GM18861 (cell line): ENCODE data around the gene PRM3.

Experiments
- ATAC-seq: cut with Tn5 transposase; IDR thresholded peaks from one replicate; pipeline ENCODE4 v1.9.1; 2021; ENCODE audit not compliant: unreplicated experiment

The PRM3 gene

DNA sequence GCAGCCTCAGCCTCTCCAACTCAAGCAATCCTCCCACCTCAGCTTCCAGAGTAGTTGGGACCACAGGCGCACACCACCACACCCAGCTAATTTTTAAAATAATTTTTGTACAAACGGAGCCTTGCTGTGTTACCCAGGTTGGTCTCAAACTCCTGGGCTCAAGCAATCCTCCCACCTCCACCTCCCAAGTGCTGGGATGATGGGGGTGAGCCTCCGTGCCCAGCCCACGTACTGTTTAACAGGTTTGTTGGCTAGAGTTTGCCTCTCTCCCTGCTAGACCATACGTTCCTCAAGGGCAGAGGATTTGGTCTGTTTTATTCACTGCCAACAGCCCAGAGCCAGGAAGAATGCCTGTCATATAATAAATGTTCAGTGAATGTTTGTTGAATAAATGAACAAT is 44.0 kb downstream of the PRM3 start:
- no peak for ATAC-seq

DNA sequence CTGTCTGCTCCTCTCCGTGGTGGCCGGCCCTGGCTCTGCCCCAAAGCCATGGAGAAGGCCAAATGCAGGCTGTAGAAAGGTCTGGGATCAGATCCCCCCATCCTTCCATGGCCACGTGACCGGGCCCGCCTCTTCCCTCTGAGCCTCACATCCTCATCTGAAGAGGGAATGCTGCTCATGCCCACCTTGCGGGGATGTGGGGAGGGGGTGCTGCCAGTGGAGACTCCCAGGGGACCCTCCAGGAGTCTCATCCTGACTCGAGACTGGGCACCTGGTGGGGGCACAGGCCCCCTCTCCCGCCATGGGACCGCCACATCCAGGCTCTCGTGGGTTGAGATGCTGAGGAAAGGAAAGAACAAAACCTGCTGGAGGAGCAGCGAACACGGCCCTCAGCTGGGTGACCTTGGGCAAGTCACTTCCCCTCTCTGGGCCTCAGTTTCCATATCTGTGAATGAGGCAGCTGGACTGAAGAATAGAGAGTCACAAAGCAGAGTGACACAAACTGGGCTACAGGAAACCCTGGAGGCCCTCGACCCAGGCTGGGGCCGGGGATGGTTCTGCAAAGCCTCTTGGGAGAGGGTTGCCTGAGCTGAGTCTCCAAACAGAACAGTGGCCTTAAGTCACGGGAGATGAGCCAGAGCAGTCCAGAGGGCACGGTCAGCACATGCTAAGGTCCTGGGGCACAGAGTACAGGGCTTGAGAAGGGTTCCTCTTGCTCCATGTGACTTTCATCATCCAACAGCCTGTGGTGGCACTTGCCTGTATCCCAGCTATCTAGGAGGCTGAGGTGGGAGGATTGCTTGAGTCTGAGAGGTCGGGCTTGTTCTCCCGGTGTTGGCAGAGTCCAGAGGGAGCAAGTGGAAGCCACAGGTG is 47.5 kb downstream of the PRM3 start:
- ATAC-seq: no peak

DNA sequence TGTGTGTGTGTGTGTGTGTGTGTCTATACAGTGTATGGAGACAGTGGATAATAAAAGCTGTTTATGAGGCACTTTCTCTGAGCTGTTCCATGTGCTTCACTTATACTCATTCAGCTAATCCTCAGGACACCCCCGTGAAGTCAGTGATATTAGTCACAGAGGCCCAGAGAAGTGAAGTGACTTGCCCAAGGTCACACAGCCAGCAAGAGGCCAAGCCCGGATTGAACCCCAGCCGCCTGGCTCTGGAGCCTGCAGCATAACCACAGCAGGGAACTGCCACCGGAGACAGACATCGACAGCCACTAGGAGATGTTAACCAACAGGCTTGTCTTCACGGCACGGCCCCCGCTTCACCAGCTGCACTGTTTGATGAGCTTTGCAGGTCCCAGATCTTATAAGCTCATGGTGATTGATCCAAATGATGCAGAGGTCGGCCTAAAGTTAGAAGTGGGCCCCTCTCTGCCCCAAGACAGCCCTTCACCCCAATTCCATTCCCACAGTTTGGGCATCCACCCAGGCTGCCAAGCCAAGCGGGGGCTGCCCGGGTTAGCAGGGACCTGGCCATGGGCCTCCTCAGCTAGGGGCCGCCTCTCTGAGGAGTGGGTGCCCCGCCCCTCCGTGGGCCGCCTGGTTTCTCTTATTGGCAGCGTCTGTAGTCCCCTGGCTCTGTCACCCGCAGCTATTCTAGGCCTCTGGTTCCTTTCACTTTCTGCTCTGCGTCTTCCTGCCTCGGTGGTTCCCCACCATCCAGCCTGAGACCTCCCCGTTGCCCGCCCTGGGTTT is 48.3 kb downstream of the PRM3 start:
- ATAC-seq: peak; percentile 76

DNA sequence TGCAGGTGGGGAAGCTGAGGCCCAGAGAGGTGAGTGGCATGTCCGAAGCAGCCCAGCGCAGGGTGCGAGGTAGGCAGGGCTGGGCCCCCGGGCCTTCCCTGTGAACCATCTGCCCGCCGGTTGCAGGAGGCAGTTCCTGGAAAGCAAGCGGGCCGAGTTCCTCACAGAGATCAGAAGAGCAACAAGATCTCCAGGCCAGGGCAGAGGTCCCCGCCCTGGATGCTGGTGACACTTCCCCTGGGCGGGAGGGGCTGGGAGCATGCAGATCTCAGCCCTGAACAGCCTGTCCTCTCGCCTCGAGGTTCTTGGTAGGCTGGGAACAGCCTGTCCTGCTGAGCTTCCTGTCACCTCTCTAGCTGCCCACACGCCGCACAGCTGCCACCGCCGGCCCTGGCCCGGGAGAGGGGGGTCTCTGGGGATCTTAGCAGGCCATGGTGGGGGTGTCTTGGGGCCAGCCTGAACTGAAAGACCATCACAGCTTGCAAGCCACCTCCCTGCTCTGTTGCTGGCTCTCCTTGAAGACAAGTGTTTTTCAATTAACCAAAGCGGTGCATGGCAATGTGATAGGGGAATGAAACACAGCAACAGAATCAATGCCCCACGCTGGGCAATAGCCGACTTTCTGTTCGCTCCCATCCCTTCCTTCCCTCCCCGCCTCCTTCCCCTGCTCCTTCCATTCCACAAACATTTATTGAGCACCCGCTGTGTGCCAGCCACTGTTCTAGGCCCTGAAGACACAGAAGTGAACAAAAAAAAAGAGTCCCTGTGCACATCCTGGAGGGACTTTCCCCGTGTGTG is 49.1 kb downstream of the PRM3 start:
- ATAC-seq: peak; percentile 41
